Endometrial microvascular endothelial cells (primary cell): ENCODE results near the gene HEPN1. TPM values are rescaled to one million over a fixed set of nuclear protein-coding genes. Genes with fewer than 3 reads are reported as not detected.
"Not testable (repeated sequence)": the region's sequence is repeated elsewhere in the genome, so short reads cannot be mapped to it uniquely, and the experiment has no call there.

Experiments
- in situ Hi-C: cut with HindIII; loops from 2 replicates; pipeline ENCODE4 v1.10.0; 2017; ENCODE audit warnings: low sequenced_read_pairs, low pct_unique_long_range_greater_than_20kb; ENCODE audit errors: inconsistent ontology term
- total RNA-seq: library from RNA; depleted of rRNA; stranded (reverse); fragments of >200 nt; gene quantifications from one replicate; pipeline ENCODE4 v1.2.3, GENCODE V29; 2015; ENCODE audit errors: inconsistent ontology term

Gene HEPN1
- total RNA-seq, 1 donor from 2014 or later: not detected

DNA sequence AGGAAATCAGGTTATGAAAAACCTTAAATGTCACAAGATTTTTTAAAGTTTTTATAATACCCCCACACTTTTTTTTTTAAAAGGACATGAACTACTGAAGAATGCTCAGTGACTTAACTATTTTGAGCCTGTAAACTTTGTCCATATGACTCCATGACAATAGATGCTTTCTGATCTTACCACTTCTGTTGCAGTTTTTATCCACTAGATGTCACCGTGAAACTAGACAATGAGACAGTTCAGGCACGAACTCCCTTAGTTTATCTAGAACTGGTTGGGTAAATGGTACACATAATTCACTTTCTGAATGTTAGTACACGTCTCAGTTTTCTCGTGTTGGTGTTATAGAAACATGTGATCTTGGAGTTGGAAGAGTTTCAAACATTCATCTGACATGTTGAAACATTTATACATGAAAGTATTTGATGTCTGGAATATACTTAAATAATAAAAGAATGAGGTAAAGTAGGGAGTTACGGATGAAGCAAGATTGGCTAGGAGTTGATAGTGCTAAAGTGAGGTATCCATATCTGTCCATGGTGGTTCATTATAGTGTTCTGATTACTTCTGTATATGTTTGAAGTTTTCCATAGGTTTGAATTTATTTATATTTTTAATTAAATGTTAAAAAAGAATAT lies 43.0 kb downstream of the HEPN1 start:
- in situ Hi-C loops: no loop called here

- in situ Hi-C loops: not testable (repeated sequence)
These were observed 49.1 kb downstream of the HEPN1 start for GRCh38 chr11:124968197-124968596.

Other genes starting within 250 kb of the HEPN1 start
- gene SIAE, start 245.5 kb upstream of the HEPN1 start, total RNA-seq: 19.3 TPM
- gene SPA17, start 245.3 kb upstream of the HEPN1 start, total RNA-seq: 16.8 TPM
- 14.6 TPM for gene NRGN, start 179.3 kb upstream of the HEPN1 start, total RNA-seq
- gene VSIG2, start 167.0 kb upstream of the HEPN1 start, total RNA-seq: 0.46 TPM
- 289 TPM for gene ESAM, start 157.0 kb upstream of the HEPN1 start, total RNA-seq
- gene MSANTD2, start 118.8 kb upstream of the HEPN1 start, total RNA-seq: 16.1 TPM
- 9.9 TPM for gene ROBO3, start 53.8 kb upstream of the HEPN1 start, total RNA-seq
- gene ROBO4, start 21.4 kb upstream of the HEPN1 start, total RNA-seq: 430 TPM
- not detected for gene HEPACAM, start 16.8 kb downstream of the HEPN1 start, total RNA-seq
- 11.2 TPM for gene CCDC15, start 35.0 kb downstream of the HEPN1 start, total RNA-seq
- gene SLC37A2, start 144.1 kb downstream of the HEPN1 start, total RNA-seq: 2.3 TPM
- gene TMEM218, start 192.4 kb downstream of the HEPN1 start, total RNA-seq: 50.9 TPM
- not detected for gene PKNOX2, start 245.5 kb downstream of the HEPN1 start, total RNA-seq